Heart left ventricle (tissue), 16 donors: ENCODE data around the gene DLGAP1. TPM values are rescaled to one million over a fixed set of nuclear protein-coding genes. Genes with fewer than 3 reads are reported as not detected.

Experiments used
- ATAC-seq, 4 donors: fragments of 200-7000 bp; cut with Tn5 transposase; one replicate each; pipeline ENCODE4 v1.9.1; 2020 to 2022; ENCODE audit warnings: moderate library complexity in 4 of 4, mild to moderate bottlenecking in 3 of 4, moderate number of reproducible peaks in 1 of 4
- DNase-seq, 5 donors: peaks; one replicate each; pipeline ENCODE4 v3.0.0-alpha.2; 2020
- H3K27ac ChIP-seq, 12 donors: fragments of 200-600 bp; sonication (generic) in 4 of 12; one replicate each; pipeline versions ENCODE4 v1.5.0 to v1.8.0; 2016 to 2022; ENCODE audit warnings: mild to moderate bottlenecking in 2 of 12
- H3K27me3 ChIP-seq, 9 donors: fragments of 200-600 bp; sonication (generic) in 2 of 9; one replicate each; pipeline versions ENCODE4 v1.5.1 to v1.8.0; 2016 to 2022; ENCODE audit warnings: mild to moderate bottlenecking in 3 of 9
- H3K36me3 ChIP-seq, 9 donors: fragments of 200-600 bp; sonication (generic) in 2 of 9; one replicate each; pipeline versions ENCODE4 v1.5.0 to v1.8.0; 2018 to 2022; ENCODE audit warnings: mild to moderate bottlenecking in 2 of 9
- H3K4me1 ChIP-seq, 12 donors: fragments of 200-600 bp; sonication (generic) in 4 of 12; one replicate each; pipeline versions ENCODE4 v1.5.0 to v1.8.0; 2016 to 2022; ENCODE audit warnings: mild to moderate bottlenecking in 3 of 12
- H3K4me3 ChIP-seq, 12 donors: fragments of 200-600 bp; sonication (generic) in 4 of 12; one replicate each; pipeline versions ENCODE4 v1.5.0 to v1.8.0; 2017 to 2022; ENCODE audit warnings: mild to moderate bottlenecking in 9 of 12, moderate library complexity in 4 of 12
- H3K9me3 ChIP-seq, 12 donors: fragments of 200-600 bp; sonication (generic) in 4 of 12; one replicate each; pipeline versions ENCODE4 v1.5.0 to v1.8.0; 2016 to 2022; ENCODE audit warnings: mild to moderate bottlenecking in 1 of 12
- CTCF ChIP-seq, 12 donors: fragments of 200-600 bp; sonication (generic) in 4 of 12; IDR thresholded peaks; one replicate each; pipeline versions ENCODE4 v1.5.0 to v1.8.0; 2018 to 2022; ENCODE audit warnings: antibody characterized with exemption in 12 of 12, mild to moderate bottlenecking in 5 of 12
- POLR2A ChIP-seq, 2 donors: fragments of 450-650 bp; IDR thresholded peaks; one replicate each; pipeline ENCODE4 v1.6.1; 2017; ENCODE audit warnings: antibody characterized with exemption in 2 of 2, mild to moderate bottlenecking in 2 of 2, moderate library complexity in 2 of 2
- WGBS, 4 donors: extraction: QIAGEN DNeasy Blood & Tissue Kit in 2 of 4; methylation state at CpG; one replicate each; pipeline versions ENCODE4 v1.1.5 to v1.1.7; 2013 to 2018; 5-methylcytosine and 5-hydroxymethylcytosine counted together
- intact Hi-C, 10 donors: fragments of 100-400 bp; cut with DNase I; formaldehyde crosslinking; loops; one replicate each; pipeline versions ENCODE4 v1.11.1 to v1.14.2; 2022
- polyA plus RNA-seq, 2 donors: library from polyadenylated mRNA; stranded (reverse); fragments of 200-250 nt; gene quantifications; one replicate each; pipeline ENCODE4 v1.2.3, GENCODE V29; 2013
- total RNA-seq, 9 donors: library from RNA; depleted of rRNA in 2 of 9; stranded (reverse); fragments of >200 nt in 2 of 9; fragmentation: NEBNext Ultra II Directional in 3 of 9; extraction: Animal tissue kit (Norgen Biotek cat#: 25700) in 3 of 9; gene quantifications; one replicate each; pipeline versions ENCODE4 v1.1.0 to v1.2.4, GENCODE V29; 2016 to 2023
- donor health status: ischemic (EF 13 %, LVEDD 7.1; RV severe dilation, severe dysfunction).
- donor health status: healthy with polysubstance abuse.
- donor health status: DM: no; HTN: yes; CAD: no.
- donor health status: DM: no; HTN: no; CAD: no.
- donor health status: ischemic (EF 25% LVEDD 6.9; RV normal size, moderate dysfunction).
- donor health status: ischemic (EF 25% LVEDD 5.7; RV mildly dilated, moderate dysfunction).
- donor health status: healthy.
- donor health status: DM: yes; HTN: yes; CAD: no.
- donor health status: ischemic (EF 35%, LVEDD 5.7; RV mildly dilated, moderate dysfunction).
- donor health status: nonischemic (EF 11% LVEDD 7.7; RV severe dilation, severe dysfunction).
- donor health status: DM: yes; HTN: yes; CAD: no.
- donor health status: PGD.
- donor health status: ischemic (EF 29% LVEDD 5.4; RV normal size, mild dysfunction).
- donor health status: nonischemic (EF 23%, LVEDD 6.1; RV moderate dilation, normal function).

DLGAP1 gene
- total and polyA plus RNA-seq, 11 donors = 0.10 to 5.5 (median 0.40) TPM; not detected in 1

DNA sequence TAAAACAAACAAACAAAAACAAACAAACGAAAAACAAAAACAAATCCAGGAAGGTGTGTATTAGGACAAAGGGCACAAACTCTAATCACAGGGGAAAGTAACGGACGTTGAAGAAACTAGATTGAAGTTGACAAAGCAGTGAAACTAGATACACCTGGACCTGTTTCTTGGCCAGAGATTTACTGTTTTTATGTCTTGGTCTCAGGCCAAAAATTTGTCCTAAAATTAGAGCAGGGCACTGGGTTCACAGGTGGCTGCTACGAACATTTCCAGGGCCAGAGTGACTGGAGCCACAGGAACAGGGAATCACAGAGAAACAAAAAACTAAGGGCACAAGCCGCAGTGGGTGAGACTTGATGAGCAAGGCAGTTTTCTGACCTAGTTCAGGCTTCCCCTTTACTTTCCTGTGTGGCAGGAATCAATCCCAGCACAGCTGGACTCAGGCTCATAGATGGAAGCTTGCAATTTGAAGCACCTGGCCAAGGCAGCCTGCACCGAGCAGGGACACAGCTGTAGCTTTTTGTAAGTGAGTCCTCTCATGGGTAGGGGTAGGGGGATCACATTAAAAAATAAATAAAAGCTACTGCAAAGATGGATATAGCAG is 329.4 kb downstream of the DLGAP1 start:
- Histone ChIP-seq H3K4me3 (no peak overlapping the region), H3K27me3 (no peaks in the 10 kb centered on the region), H3K27ac (peak overlapping the region in 4 of 12 donors; percentile 1 to 51 (median 21)), H3K9me3 (no peaks in the 10 kb centered on the region), H3K36me3 (no peaks in the 10 kb centered on the region), H3K4me1 (peaks cover 0 to 18% (median 7%) of the 10 kb centered on the region in 12 donors)
- ATAC-seq (peak in 1 of 4 donors; percentile 29), DNase-seq (no peak)
- intact Hi-C loops = no loop called here
- WGBS, 4 donors = 31 to 50% (median 42%) methylated on average over 6 of the region's 6 CpGs
- TF ChIP-seq CTCF (IDR thresholded peaks at IDR 0.05) = no peak
- no peak for TF ChIP-seq POLR2A (IDR thresholded peaks at IDR 0.05)

- intact Hi-C loops = no loop called here
- Histone ChIP-seq H3K27me3 (no peaks in the 10 kb centered on the region), H3K9me3 (no peaks in the 10 kb centered on the region), H3K27ac (peak overlapping the region in 4 of 12 donors; percentile 13 to 51 (median 21)), H3K36me3 (no peaks in the 10 kb centered on the region), H3K4me3 (no peak overlapping the region), H3K4me1 (peaks cover 0 to 18% (median 7%) of the 10 kb centered on the region in 12 donors)
- TF ChIP-seq POLR2A (IDR thresholded peaks at IDR 0.05) (no peak), CTCF (IDR thresholded peaks at IDR 0.05) (no peak)
- ATAC-seq (peak; percentile 61 to 97 (median 88)), DNase-seq (peak in 4 of 5 donors; percentile 30 to 58 (median 36))
Observed at GRCh38 chr18:4125224-4125623, 329.9 kb downstream of the DLGAP1 start.

- DNase-seq = no peak
- Histone ChIP-seq H3K9me3 (peaks cover 0 to under 1% (median 0%) of the 10 kb centered on the region in 12 donors), H3K27me3 (peaks cover 0 to 8% (median 0%) of the 10 kb centered on the region in 9 donors), H3K4me3 (no peak overlapping the region), H3K36me3 (no peaks in the 10 kb centered on the region), H3K4me1 (peaks cover 0 to 4% (median under 1%) of the 10 kb centered on the region in 12 donors), H3K27ac (no peak overlapping the region)
- WGBS, 4 donors = 88 to 92% (median 89%) methylated on average over 1 of the region's 1 CpG
- intact Hi-C loops = no loop called here
- TF ChIP-seq CTCF (IDR thresholded peaks at IDR 0.05) = peak in 2 of 12 donors; percentile 15 to 17
- no peak for TF ChIP-seq POLR2A (IDR thresholded peaks at IDR 0.05)
- no peak for ATAC-seq
Observed at GRCh38 chr18:4119813-4120212, 335.3 kb downstream of the DLGAP1 start.

DNA sequence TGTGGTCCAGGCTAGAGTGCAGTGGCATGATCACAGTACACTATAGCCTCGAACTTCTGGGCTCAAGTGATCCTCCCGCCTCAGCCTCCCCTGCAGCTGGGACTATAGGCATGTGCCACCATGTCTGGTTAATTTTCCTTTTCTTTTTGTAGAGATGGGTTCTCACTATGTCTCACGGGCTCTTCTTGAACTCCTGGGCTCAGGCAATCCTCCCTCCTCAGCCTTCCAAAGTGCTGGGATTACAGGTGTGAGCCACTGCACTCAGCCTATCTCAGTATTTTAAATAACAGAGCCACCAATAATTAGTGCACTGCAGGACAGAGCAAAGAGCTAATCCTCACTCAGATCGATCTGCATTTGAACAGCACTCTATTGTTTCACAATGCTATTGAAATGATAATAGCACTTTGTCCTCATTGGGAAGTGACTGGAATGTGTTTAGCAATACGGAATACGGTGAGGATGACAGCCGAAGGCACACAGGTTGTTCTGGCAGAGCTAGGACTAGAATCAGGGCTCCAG is 335.9 kb downstream of the DLGAP1 start:
- no peak for TF ChIP-seq CTCF (IDR thresholded peaks at IDR 0.05)
- no peak for TF ChIP-seq POLR2A (IDR thresholded peaks at IDR 0.05)
- H3K27ac ChIP-seq = no peak overlapping the region
- no peak overlapping the region for H3K4me3 ChIP-seq
- no peaks in the 10 kb centered on the region for H3K4me1 ChIP-seq
- DNase-seq = no peak
- ATAC-seq = no peak
- 77 to 86% (median 82%) methylated on average over 7 of the region's 7 CpGs for WGBS, 4 donors
- peaks cover 0 to 7% (median 0%) of the 10 kb centered on the region in 12 donors for H3K9me3 ChIP-seq
- intact Hi-C loops = no loop called here
- H3K36me3 ChIP-seq = no peaks in the 10 kb centered on the region
- H3K27me3 ChIP-seq = peaks cover 0 to 8% (median 0%) of the 10 kb centered on the region in 9 donors
